Natural killer cell (primary cell): Measurements from ENCODE around the gene CSTB. TPM values are rescaled to one million over a fixed set of nuclear protein-coding genes. Genes with fewer than 3 reads are reported as not detected.

Experiments used
- ATAC-seq, 3 donors: fragments of 150-1000 bp in 2 of 3; fragments of 200-7000 bp in 1 of 3; cut with Tn5 transposase; 1 replicate in 1 of 3; 2 replicates in 2 of 3; pipeline ENCODE4 v1.10.0; 2021; ENCODE audit warnings: mild to moderate bottlenecking in 2 of 3, moderate library complexity in 2 of 3
- DNase-seq, 2 donors: peaks; one replicate each; pipeline versions ENCODE4 v3.0.0 to v3.0.0-alpha.2; 2013 to 2021; ENCODE audit warnings: mixed read lengths in 1 of 2
- H3K27ac ChIP-seq: one replicate; pipeline ENCODE4 v1.5.1; 2013; ENCODE audit warnings: mild to moderate bottlenecking, low read length
- H3K27me3 ChIP-seq: one replicate; pipeline ENCODE4 v1.6.1; 2013; ENCODE audit warnings: low read length; ENCODE audit not compliant: control insufficient read depth, insufficient read depth
- H3K36me3 ChIP-seq: one replicate; pipeline ENCODE4 v1.6.1; 2013; ENCODE audit warnings: low read length; ENCODE audit not compliant: control insufficient read depth, insufficient read depth
- H3K4me1 ChIP-seq: one replicate; pipeline ENCODE4 v1.6.1; 2013; ENCODE audit warnings: low read length; ENCODE audit not compliant: control insufficient read depth, insufficient read depth
- H3K4me3 ChIP-seq: one replicate; pipeline ENCODE4 v1.5.1; 2013; ENCODE audit warnings: low read length
- H3K9me3 ChIP-seq: one replicate; pipeline ENCODE4 v1.6.1; 2013; ENCODE audit warnings: low read length; ENCODE audit not compliant: control insufficient read depth, insufficient read depth
- H3K27ac Mint-ChIP-seq, 2 donors: one replicate each; pipeline ENCODE4 v1.8.0; 2022; ENCODE audit warnings: mild to moderate bottlenecking in 2 of 2, mixed read lengths in 2 of 2, moderate library complexity in 1 of 2
- H3K27me3 Mint-ChIP-seq, 2 donors: one replicate each; pipeline ENCODE4 v1.8.0; 2022; ENCODE audit warnings: low read depth in 2 of 2, mixed read lengths in 2 of 2
- H3K36me3 Mint-ChIP-seq: one replicate; pipeline ENCODE4 v1.8.0; 2022; ENCODE audit warnings: mixed read lengths
- H3K4me1 Mint-ChIP-seq, 2 donors: one replicate each; pipeline ENCODE4 v1.8.0; 2022; ENCODE audit warnings: mixed read lengths in 2 of 2
- H3K4me3 Mint-ChIP-seq: one replicate; pipeline ENCODE4 v1.8.0; 2022; ENCODE audit warnings: mild to moderate bottlenecking, moderate library complexity, mixed read lengths
- H3K9me3 Mint-ChIP-seq, 2 donors: one replicate each; pipeline ENCODE4 v1.8.0; 2022; ENCODE audit warnings: mixed read lengths in 2 of 2
- WGBS: methylation state at CpG from one replicate; pipeline ENCODE4 v1.1.7; 2013; ENCODE audit warnings: missing lambda C conversion rate; ENCODE audit not compliant: insufficient coverage; 5-methylcytosine and 5-hydroxymethylcytosine counted together
- intact Hi-C: fragments of 100-400 bp; cut with micrococcal nuclease; formaldehyde crosslinking; loops from one replicate; pipeline ENCODE4 v1.14.2; 2022
- total RNA-seq, 4 donors: library from RNA; stranded (reverse); fragments of 120-200 nt in 1 of 4; gene quantifications; one replicate each; pipeline versions ENCODE4 v1.2.3 to v1.2.4, GENCODE V29; 2013 to 2022
- TF ChIP-seq, protein P1 (sequence below): fragments of 200-600 bp; IDR thresholded peaks from one replicate; pipeline ENCODE4 v1.8.0; 2022; ENCODE audit warnings: antibody characterized with exemption

CSTB gene
- total RNA-seq, 3 donors from 2014 or later (not counting 1 experiment from before 2014, with no cell fraction given) = 18.5 to 23.1 (median 22.7) TPM

DNA sequence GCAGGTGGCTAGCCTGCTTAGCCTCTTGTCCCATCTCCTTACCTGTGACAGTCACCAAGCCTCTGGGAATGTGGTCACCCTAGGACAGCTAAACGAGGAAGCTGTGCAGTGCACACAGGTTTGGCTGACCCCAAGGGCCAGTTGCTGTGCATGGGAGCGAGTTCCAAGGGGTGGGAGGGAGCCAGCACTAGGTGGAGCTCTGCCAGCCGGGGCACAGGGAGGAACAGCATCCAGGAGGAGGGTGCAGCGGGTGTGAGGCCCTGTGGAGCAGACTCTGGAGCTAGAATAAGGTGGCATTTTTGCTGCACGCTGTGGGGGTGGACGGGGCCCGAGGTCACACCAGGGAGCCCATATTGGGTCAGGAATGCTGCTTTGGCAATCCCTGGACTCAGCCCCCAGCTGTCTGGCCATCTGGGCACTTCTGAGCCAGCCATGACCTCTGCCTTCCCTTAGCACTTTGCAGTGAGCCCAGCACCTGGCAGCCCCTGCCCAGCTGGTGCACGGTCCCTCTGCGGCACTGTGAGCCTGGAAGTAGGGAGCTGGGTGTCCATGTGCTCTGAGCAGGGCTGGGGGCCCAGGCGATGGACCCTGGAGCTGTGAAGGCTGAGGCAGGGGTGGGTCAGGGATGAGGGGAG is 48.5 kb downstream of the CSTB start:
- Mint-ChIP-seq H3K4me3 (peak overlapping the region; percentile 74), H3K27ac (peak overlapping the region; percentile 69 to 93), H3K36me3 (no peaks in the 10 kb centered on the region), H3K27me3 (no peaks in the 10 kb centered on the region), H3K4me1 (peaks cover 33 to 41% of the 10 kb centered on the region in 2 donors), H3K9me3 (no peaks in the 10 kb centered on the region)
- 78% methylated on average over 10 of the region's 10 CpGs for WGBS
- Histone ChIP-seq H3K36me3 (peaks cover 11% of the 10 kb centered on the region), H3K4me3 (peak overlapping the region; percentile 51), H3K27me3 (no peaks in the 10 kb centered on the region), H3K4me1 (peaks cover 58% of the 10 kb centered on the region), H3K9me3 (no peaks in the 10 kb centered on the region), H3K27ac (peak overlapping the region; percentile 82)
- TF ChIP-seq, protein P1, sequence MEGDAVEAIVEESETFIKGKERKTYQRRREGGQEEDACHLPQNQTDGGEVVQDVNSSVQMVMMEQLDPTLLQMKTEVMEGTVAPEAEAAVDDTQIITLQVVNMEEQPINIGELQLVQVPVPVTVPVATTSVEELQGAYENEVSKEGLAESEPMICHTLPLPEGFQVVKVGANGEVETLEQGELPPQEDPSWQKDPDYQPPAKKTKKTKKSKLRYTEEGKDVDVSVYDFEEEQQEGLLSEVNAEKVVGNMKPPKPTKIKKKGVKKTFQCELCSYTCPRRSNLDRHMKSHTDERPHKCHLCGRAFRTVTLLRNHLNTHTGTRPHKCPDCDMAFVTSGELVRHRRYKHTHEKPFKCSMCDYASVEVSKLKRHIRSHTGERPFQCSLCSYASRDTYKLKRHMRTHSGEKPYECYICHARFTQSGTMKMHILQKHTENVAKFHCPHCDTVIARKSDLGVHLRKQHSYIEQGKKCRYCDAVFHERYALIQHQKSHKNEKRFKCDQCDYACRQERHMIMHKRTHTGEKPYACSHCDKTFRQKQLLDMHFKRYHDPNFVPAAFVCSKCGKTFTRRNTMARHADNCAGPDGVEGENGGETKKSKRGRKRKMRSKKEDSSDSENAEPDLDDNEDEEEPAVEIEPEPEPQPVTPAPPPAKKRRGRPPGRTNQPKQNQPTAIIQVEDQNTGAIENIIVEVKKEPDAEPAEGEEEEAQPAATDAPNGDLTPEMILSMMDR = no peak
- ATAC-seq (no peak), DNase-seq (no peak)
- intact Hi-C loops = loop anchor here (1.0 to 5.0 kb wide), 2 partner anchors 8 to 70 kb away; partner anchors contain the start of genes HSF2BP, PDXK and RRP1B

- Mint-ChIP-seq H3K9me3 (no peaks in the 10 kb centered on the region), H3K27me3 (no peaks in the 10 kb centered on the region), H3K4me1 (peaks cover 33 to 48% of the 10 kb centered on the region in 2 donors), H3K4me3 (peak overlapping the region; percentile 74), H3K36me3 (no peaks in the 10 kb centered on the region), H3K27ac (peak overlapping the region; percentile 69 to 93)
- peaks cover 11% of the 10 kb centered on the region for H3K36me3 ChIP-seq
- 45% methylated on average over 21 of the region's 21 CpGs for WGBS
- H3K9me3 ChIP-seq = no peaks in the 10 kb centered on the region
- ATAC-seq (no peak), DNase-seq (no peak)
- no peak overlapping the region for H3K4me3 ChIP-seq
- H3K4me1 ChIP-seq = peaks cover 55% of the 10 kb centered on the region
- TF ChIP-seq, protein P1 = no peak
- intact Hi-C loops = loop anchor here (5.0 kb wide), 1 partner anchor 70 kb away; the partner anchor contains the start of genes HSF2BP and RRP1B
- H3K27ac ChIP-seq = no peak overlapping the region
- H3K27me3 ChIP-seq = no peaks in the 10 kb centered on the region
Observed at GRCh38 chr21:43726686-43727518, 49.2 kb downstream of the CSTB start.

Other genes starting within 250 kb of the CSTB start
- under 1 TPM in 2 of 3 donors, not detected in 1; 0.33 to 0.39 TPM for gene HSF2BP, start 116.8 kb downstream of the CSTB start, total RNA-seq
- gene RRP1B, start 116.7 kb downstream of the CSTB start, total RNA-seq = 10 to 100 TPM; 18.1 to 28.4 (median 25.0) TPM
- 10 to 100 TPM; 73.8 to 77.0 (median 74.6) TPM for gene PDXK, start 57.2 kb downstream of the CSTB start, total RNA-seq
- 10 to 100 TPM; 15.7 to 24.6 (median 23.7) TPM for gene RRP1, start 13.3 kb upstream of the CSTB start, total RNA-seq
- 10 to 100 TPM; 39.5 to 45.7 (median 42.3) TPM for gene AGPAT3, start 88.9 kb upstream of the CSTB start, total RNA-seq
- gene TRAPPC10, start 236.0 kb upstream of the CSTB start, total RNA-seq = 100 to 1,000 TPM; 187 to 232 (median 213) TPM